Stimulated activated naive CD8-positive, alpha-beta T cell treated with anti-CD3 and anti-CD28 coated beads, Interleukin-15, Interleukin-2, amounts not matched to agents 100 U/mL and 50 U/mL, for 24 hours (primary cell): ENCODE data around the gene ZNF512B.

Experiments
- ATAC-seq: fragments of 150-1000 bp; cut with Tn5 transposase; one replicate; pipeline ENCODE4 v1.10.0; 2021
- DNase-seq: peaks from one replicate; pipeline ENCODE4 v3.0.0; 2021

The ZNF512B gene

GRCh38 chr20:63950701-63951397 is 18.9 kb downstream of the ZNF512B start:
- DNase-seq (no peak), ATAC-seq (no peak)

GRCh38 chr20:63947638-63948456 is 21.9 kb downstream of the ZNF512B start:
- DNase-seq: peak; percentile 39
- peak; percentile 54 for ATAC-seq

GRCh38 chr20:63946986-63947637 is 22.6 kb downstream of the ZNF512B start:
- DNase-seq: no peak
- ATAC-seq: no peak

GRCh38 chr20:63945921-63946920 is 23.5 kb downstream of the ZNF512B start:
- DNase-seq: peak; percentile 3
- no peak for ATAC-seq

GRCh38 chr20:63945031-63945658 is 24.6 kb downstream of the ZNF512B start:
- DNase-seq: peak; percentile 2
- ATAC-seq: no peak

- DNase-seq (peak; percentile 2), ATAC-seq (no peak)
Observed at GRCh38 chr20:63944078-63944941, 25.4 kb downstream of the ZNF512B start.

- no peak for ATAC-seq
Observed at GRCh38 chr20:63943808-63944077, 26.0 kb downstream of the ZNF512B start.

GRCh38 chr20:63942969-63943807 is 26.5 kb downstream of the ZNF512B start:
- ATAC-seq (no peak), DNase-seq (no peak)

More at GRCh38 chr20:63943808-63944077, 26.0 kb downstream of the ZNF512B start:
- DNase-seq: peak; percentile 2

- no peak for ATAC-seq
- peak; percentile 68 for DNase-seq
Observed at GRCh38 chr20:63942250-63942951, 27.3 kb downstream of the ZNF512B start.

GRCh38 chr20:63941282-63942081 is 28.2 kb downstream of the ZNF512B start:
- ATAC-seq (peak; percentile 60), DNase-seq (peak; percentile 78)

GRCh38 chr20:63940472-63941266 is 29.1 kb downstream of the ZNF512B start:
- DNase-seq: no peak
- no peak for ATAC-seq

- ATAC-seq (no peak), DNase-seq (no peak)
Observed at GRCh38 chr20:63940071-63940471, 29.7 kb downstream of the ZNF512B start.

- no peak for DNase-seq
- no peak for ATAC-seq
Observed at GRCh38 chr20:63939061-63939935, 30.4 kb downstream of the ZNF512B start.

- ATAC-seq (no peak), DNase-seq (no peak)
Observed at GRCh38 chr20:63937596-63937995, 32.1 kb downstream of the ZNF512B start.

GRCh38 chr20:63935447-63935846 is 34.3 kb downstream of the ZNF512B start:
- no peak for ATAC-seq

More at GRCh38 chr20:63935447-63935846, 34.3 kb downstream of the ZNF512B start:
- no peak for DNase-seq
